Thoracic aorta (tissue), 2 donors: Measurements from ENCODE around the gene TNNI3K. TPM values are rescaled to one million over a fixed set of nuclear protein-coding genes. Genes with fewer than 3 reads are reported as not detected.
"Not testable (repeated sequence)": the region's sequence is repeated elsewhere in the genome, so short reads cannot be mapped to it uniquely, and the experiment has no call there.

Source experiments
- ATAC-seq: fragments of 150-250 bp; one replicate; pipeline ENCODE4 v1.8.0; 2017; ENCODE audit warnings: low read depth; ENCODE audit not compliant: insufficient number of reproducible peaks, low FRiP score
- DNase-seq: peaks from one replicate; pipeline ENCODE4 v3.0.0-alpha.2; 2020; ENCODE audit warnings: low spot score
- H3K27ac ChIP-seq, 2 donors: fragments of 200-600 bp; sonication (generic); 1 replicate in 1 of 2; 2 replicates in 1 of 2; pipeline ENCODE4 v1.5.1; 2016; ENCODE audit warnings: mild to moderate bottlenecking in 2 of 2, moderate library complexity in 2 of 2
- H3K27me3 ChIP-seq: fragments of 200-600 bp; sonication (generic); replicated peaks from 2 replicates; pipeline ENCODE4 v1.6.0; 2016; ENCODE audit warnings: mild to moderate bottlenecking; ENCODE audit not compliant: insufficient read depth
- H3K36me3 ChIP-seq: fragments of 200-600 bp; sonication (generic); one replicate; pipeline ENCODE4 v1.5.1; 2016
- H3K4me1 ChIP-seq, 2 donors: fragments of 200-600 bp; sonication (generic); 1 replicate in 1 of 2; 2 replicates in 1 of 2; pipeline versions ENCODE4 v1.5.1 to v1.6.0; 2016; ENCODE audit warnings: low read depth in 2 of 2, mild to moderate bottlenecking in 1 of 2; ENCODE audit not compliant: control insufficient read depth in 1 of 2
- H3K4me3 ChIP-seq: fragments of 200-600 bp; sonication (generic); 2 replicates; pipeline ENCODE4 v1.5.1; 2016; ENCODE audit warnings: mild to moderate bottlenecking
- H3K9me3 ChIP-seq: fragments of 200-600 bp; sonication (generic); 2 replicates; pipeline ENCODE4 v1.5.1; 2016
- CTCF ChIP-seq: fragments of 200-600 bp; sonication (generic); IDR thresholded peaks from one replicate; pipeline ENCODE4 v1.5.1; 2019; ENCODE audit warnings: antibody characterized with exemption
- total RNA-seq, 2 donors: library from RNA; depleted of rRNA; stranded (reverse); fragments of >200 nt; gene quantifications; one replicate each; pipeline versions ENCODE4 v1.1.0 to v1.2.3, GENCODE V29; 2016

Gene TNNI3K
- total RNA-seq, 2 donors from 2014 or later: 6.6 to 9.7 TPM

GRCh38 chr1:74246315-74246714 lies 11.1 kb downstream of the TNNI3K start:
- H3K27me3 ChIP-seq: no peaks in the 10 kb centered on the region
- TF ChIP-seq CTCF: no peak

GRCh38 chr1:74247881-74248528 lies 12.8 kb downstream of the TNNI3K start:
- ATAC-seq: no peak

More at GRCh38 chr1:74246315-74246714, 11.1 kb downstream of the TNNI3K start:
- Histone ChIP-seq H3K9me3 (no peaks in the 10 kb centered on the region), H3K4me1 (peaks cover 0 to 7% of the 10 kb centered on the region in 2 donors), H3K4me3 (no peak overlapping the region), H3K27ac (no peak overlapping the region), H3K36me3 (no peaks in the 10 kb centered on the region)
- DNase-seq (no peak), ATAC-seq (no peak)

GRCh38 chr1:74253243-74253824 lies 18.1 kb downstream of the TNNI3K start:
- H3K9me3 ChIP-seq, DNase-seq, ATAC-seq, H3K27me3 ChIP-seq, H3K4me1 ChIP-seq, H3K36me3 ChIP-seq, H3K4me3 ChIP-seq, H3K27ac ChIP-seq: not testable (repeated sequence)

More at GRCh38 chr1:74247881-74248528, 12.8 kb downstream of the TNNI3K start:
- no peaks in the 10 kb centered on the region for H3K36me3 ChIP-seq
- no peaks in the 10 kb centered on the region for H3K27me3 ChIP-seq
- no peak overlapping the region for H3K4me3 ChIP-seq
- TF ChIP-seq CTCF: no peak
- no peaks in the 10 kb centered on the region for H3K9me3 ChIP-seq
- no peak overlapping the region for H3K27ac ChIP-seq
- H3K4me1 ChIP-seq: peaks cover 0 to 7% of the 10 kb centered on the region in 2 donors
- no peak for DNase-seq

GRCh38 chr1:74266001-74266400 lies 30.8 kb downstream of the TNNI3K start:
- Histone ChIP-seq H3K27ac (no peak overlapping the region), H3K4me1 (no peaks in the 10 kb centered on the region), H3K4me3 (no peak overlapping the region), H3K9me3 (no peaks in the 10 kb centered on the region), H3K27me3 (no peaks in the 10 kb centered on the region), H3K36me3 (no peaks in the 10 kb centered on the region)
- DNase-seq: no peak
- ATAC-seq: no peak
- TF ChIP-seq CTCF: no peak

GRCh38 chr1:74271503-74271902 lies 36.3 kb downstream of the TNNI3K start:
- H3K27ac ChIP-seq: no peak overlapping the region
- no peak for TF ChIP-seq CTCF
- no peaks in the 10 kb centered on the region for H3K27me3 ChIP-seq
- H3K4me3 ChIP-seq: no peak overlapping the region
- H3K36me3 ChIP-seq: no peaks in the 10 kb centered on the region
- H3K9me3 ChIP-seq: no peaks in the 10 kb centered on the region
- H3K4me1 ChIP-seq: no peaks in the 10 kb centered on the region
- ATAC-seq (no peak), DNase-seq (no peak)
